Liver (tissue), 9 donors: ENCODE results near the gene BPIFB4. TPM values are rescaled to one million over a fixed set of nuclear protein-coding genes. Genes with fewer than 3 reads are reported as not detected.

Experiments
- DNase-seq: peaks from one replicate; pipeline ENCODE4 v3.0.0-alpha.2; 2017; ENCODE audit warnings: low spot score
- H3K27ac ChIP-seq, 2 donors: one replicate each; pipeline ENCODE4 v1.7.0; 2013; ENCODE audit warnings: inconsistent platforms in 2 of 2, low read length in 2 of 2, control low read depth in 1 of 2, low read depth in 1 of 2, mild to moderate bottlenecking in 1 of 2
- H3K27me3 ChIP-seq, 4 donors: one replicate each; pipeline versions ENCODE4 v1.6.1 to v1.7.0; 2013; ENCODE audit warnings: low read length in 3 of 4, inconsistent platforms in 1 of 4, mild to moderate bottlenecking in 1 of 4, moderate library complexity in 1 of 4; ENCODE audit not compliant: control insufficient read depth in 4 of 4, insufficient read depth in 4 of 4
- H3K36me3 ChIP-seq, 4 donors: one replicate each; pipeline versions ENCODE4 v1.6.1 to v1.7.0; 2013; ENCODE audit warnings: low read length in 3 of 4, mild to moderate bottlenecking in 3 of 4, low read depth in 1 of 4, moderate library complexity in 1 of 4; ENCODE audit not compliant: control insufficient read depth in 4 of 4, insufficient read depth in 3 of 4
- H3K4me1 ChIP-seq, 4 donors: one replicate each; pipeline versions ENCODE4 v1.6.1 to v1.7.0; 2013; ENCODE audit warnings: low read length in 3 of 4, mild to moderate bottlenecking in 3 of 4, moderate library complexity in 1 of 4; ENCODE audit not compliant: control insufficient read depth in 4 of 4, insufficient read depth in 4 of 4
- H3K4me3 ChIP-seq, 3 donors: one replicate each; pipeline versions ENCODE4 v1.6.1 to v1.7.0; 2013; ENCODE audit warnings: low read length in 3 of 3, control low read depth in 1 of 3, low read depth in 1 of 3, mild to moderate bottlenecking in 1 of 3
- H3K9ac ChIP-seq, 2 donors: one replicate each; pipeline ENCODE4 v1.7.0; 2013; ENCODE audit warnings: low read length in 2 of 2, mild to moderate bottlenecking in 2 of 2, moderate library complexity in 2 of 2, control low read depth in 1 of 2, low read depth in 1 of 2
- H3K9me3 ChIP-seq, 4 donors: one replicate each; pipeline versions ENCODE4 v1.6.1 to v1.7.0; 2013; ENCODE audit warnings: low read length in 3 of 4; ENCODE audit not compliant: control insufficient read depth in 4 of 4
- ATF3 ChIP-seq: IDR thresholded peaks from 2 replicates; pipeline ENCODE4 v1.6.1; 2016; ENCODE audit warnings: antibody characterized with exemption
- EGR1 ChIP-seq, 2 donors: IDR thresholded peaks; 2 replicates each; pipeline ENCODE4 v1.6.1; 2016 to 2018; ENCODE audit warnings: antibody characterized with exemption in 2 of 2, low read depth in 2 of 2
- FOXA1 ChIP-seq: IDR thresholded peaks from 2 replicates; pipeline ENCODE4 v1.6.1; 2016; ENCODE audit warnings: antibody characterized with exemption
- FOXA2 ChIP-seq: IDR thresholded peaks from 2 replicates; pipeline ENCODE4 v1.6.1; 2016; ENCODE audit warnings: antibody characterized with exemption
- GABPA ChIP-seq, 2 donors: IDR thresholded peaks in 1 of 2; conservative IDR thresholded peaks in 1 of 2; 2 replicates each; pipeline ENCODE4 v1.6.1; 2016; ENCODE audit warnings: antibody characterized with exemption in 2 of 2, mild to moderate bottlenecking in 1 of 2, moderate library complexity in 1 of 2
- HNF4A ChIP-seq, 2 donors: conservative IDR thresholded peaks; 2 replicates each; pipeline ENCODE4 v1.6.1; 2016; ENCODE audit warnings: antibody characterized with exemption in 2 of 2, mild to moderate bottlenecking in 2 of 2
- HNF4G ChIP-seq: IDR thresholded peaks from 2 replicates; pipeline ENCODE4 v1.6.1; 2016; ENCODE audit warnings: antibody characterized with exemption
- JUND ChIP-seq, 2 donors: IDR thresholded peaks; 2 replicates each; pipeline ENCODE4 v1.6.1; 2016; ENCODE audit warnings: antibody characterized with exemption in 2 of 2
- NR2F2 ChIP-seq: IDR thresholded peaks from 2 replicates; pipeline ENCODE4 v1.6.1; 2016; ENCODE audit warnings: antibody characterized with exemption
- RAD21 ChIP-seq, 2 donors: IDR thresholded peaks; 2 replicates each; pipeline ENCODE4 v1.6.1; 2016; ENCODE audit warnings: antibody characterized with exemption in 2 of 2, mild to moderate bottlenecking in 2 of 2
- REST ChIP-seq: IDR thresholded peaks from 2 replicates; pipeline ENCODE4 v1.6.1; 2016; ENCODE audit warnings: antibody characterized with exemption, mild to moderate bottlenecking
- RXRA ChIP-seq, 2 donors: IDR thresholded peaks; 2 replicates each; pipeline ENCODE4 v1.6.1; 2017 to 2018; ENCODE audit warnings: antibody characterized with exemption in 2 of 2, mild to moderate bottlenecking in 1 of 2
- SP1 ChIP-seq: IDR thresholded peaks from 2 replicates; pipeline ENCODE4 v1.6.1; 2018; ENCODE audit warnings: antibody characterized with exemption, mild to moderate bottlenecking
- YY1 ChIP-seq: IDR thresholded peaks from 2 replicates; pipeline ENCODE4 v1.6.1; 2016; ENCODE audit warnings: antibody characterized with exemption, mild to moderate bottlenecking
- WGBS: extraction: QIAGEN DNeasy Blood & Tissue Kit; methylation state at CpG from one replicate; pipeline ENCODE4 v1.1.7; 2013; 5-methylcytosine and 5-hydroxymethylcytosine counted together
- polyA plus RNA-seq, 2 donors: library from polyadenylated mRNA; stranded (reverse) in 1 of 2; unstranded in 1 of 2; fragments of 200-250 nt in 1 of 2; fragments of >200 nt in 1 of 2; fragmentation: Nextera tagmentation in 1 of 2; extraction: Ambion mirVana in 1 of 2; gene quantifications; one replicate each; pipeline versions ENCODE4 v1.2.1 to v1.2.3, GENCODE V29; 2013 to 2015
- total RNA-seq, 2 donors: library from RNA; depleted of rRNA; stranded (reverse); fragments of >200 nt; gene quantifications; one replicate each; pipeline ENCODE4 v1.2.3, GENCODE V29; 2014
- TF ChIP-seq, protein P1 (sequence below): fragments of 150-350 bp; IDR thresholded peaks from 2 replicates; pipeline ENCODE4 v1.5.1; 2017; ENCODE audit warnings: improper control_type of control experiment, low read depth, low read length; ENCODE audit not compliant: missing input control
- TF ChIP-seq, protein P2 (sequence below): IDR thresholded peaks from 2 replicates; pipeline ENCODE4 v1.6.1; 2016; ENCODE audit warnings: antibody characterized with exemption
- TF ChIP-seq, protein P3 (sequence below): IDR thresholded peaks from 2 replicates; pipeline ENCODE4 v1.6.1; 2016; ENCODE audit warnings: antibody characterized with exemption
- donor health status: healthy.
- donor health status: healthy.
- donor health status: healthy.
- donor health status: healthy.
- donor health status: healthy.

BPIFB4 gene
- total and polyA plus RNA-seq, 4 donors: 0.16 TPM; not detected in 3

- Histone ChIP-seq H3K36me3 (no peaks in the 10 kb centered on the region), H3K9ac (no peak overlapping the region), H3K27ac (no peak overlapping the region), H3K9me3 (no peaks in the 10 kb centered on the region), H3K4me1 (no peaks in the 10 kb centered on the region), H3K27me3 (no peaks in the 10 kb centered on the region), H3K4me3 (no peak overlapping the region)
- no peak for DNase-seq
- 85% methylated on average over 2 of the region's 2 CpGs for WGBS
- TF ChIP-seq EGR1 (IDR thresholded peaks at IDR 0.05; ENCODE audit: low read depth in 2 of 2) (no peak), JUND (IDR thresholded peaks at IDR 0.05) (no peak), YY1 (no peak)
Measured at GRCh38 chr20:33072813-33073212, 6.6 kb upstream of the BPIFB4 start.

DNA sequence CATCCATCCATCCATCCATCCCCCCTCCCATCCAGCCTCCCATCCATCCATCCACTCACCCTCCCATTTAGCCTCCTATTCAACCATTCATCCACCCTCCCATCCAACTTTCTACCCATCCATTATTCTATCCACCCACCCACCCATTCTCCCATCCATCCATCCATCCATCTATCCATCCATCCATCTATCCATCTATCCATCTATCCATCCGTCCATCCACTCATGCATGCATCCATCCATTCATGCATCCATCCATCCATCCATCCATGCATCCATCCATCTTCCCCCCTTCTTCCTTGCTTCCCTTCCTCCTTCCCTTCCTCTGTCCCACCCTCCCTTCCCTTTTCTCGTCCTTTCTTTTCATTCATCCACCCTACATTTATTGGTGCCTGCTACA, 4.8 kb upstream of the BPIFB4 start:
- Histone ChIP-seq H3K4me3 (no peak overlapping the region), H3K27me3 (no peaks in the 10 kb centered on the region), H3K4me1 (no peaks in the 10 kb centered on the region), H3K36me3 (no peaks in the 10 kb centered on the region), H3K27ac (no peak overlapping the region), H3K9me3 (no peaks in the 10 kb centered on the region), H3K9ac (no peak overlapping the region)
- WGBS: 59% methylated on average over 2 of the region's 2 CpGs
- no peak for DNase-seq
- TF ChIP-seq, protein P1, sequence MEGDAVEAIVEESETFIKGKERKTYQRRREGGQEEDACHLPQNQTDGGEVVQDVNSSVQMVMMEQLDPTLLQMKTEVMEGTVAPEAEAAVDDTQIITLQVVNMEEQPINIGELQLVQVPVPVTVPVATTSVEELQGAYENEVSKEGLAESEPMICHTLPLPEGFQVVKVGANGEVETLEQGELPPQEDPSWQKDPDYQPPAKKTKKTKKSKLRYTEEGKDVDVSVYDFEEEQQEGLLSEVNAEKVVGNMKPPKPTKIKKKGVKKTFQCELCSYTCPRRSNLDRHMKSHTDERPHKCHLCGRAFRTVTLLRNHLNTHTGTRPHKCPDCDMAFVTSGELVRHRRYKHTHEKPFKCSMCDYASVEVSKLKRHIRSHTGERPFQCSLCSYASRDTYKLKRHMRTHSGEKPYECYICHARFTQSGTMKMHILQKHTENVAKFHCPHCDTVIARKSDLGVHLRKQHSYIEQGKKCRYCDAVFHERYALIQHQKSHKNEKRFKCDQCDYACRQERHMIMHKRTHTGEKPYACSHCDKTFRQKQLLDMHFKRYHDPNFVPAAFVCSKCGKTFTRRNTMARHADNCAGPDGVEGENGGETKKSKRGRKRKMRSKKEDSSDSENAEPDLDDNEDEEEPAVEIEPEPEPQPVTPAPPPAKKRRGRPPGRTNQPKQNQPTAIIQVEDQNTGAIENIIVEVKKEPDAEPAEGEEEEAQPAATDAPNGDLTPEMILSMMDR: no peak
- TF ChIP-seq JUND (IDR thresholded peaks at IDR 0.05): no peak
- TF ChIP-seq FOXA1: no peak
- TF ChIP-seq, protein P2, sequence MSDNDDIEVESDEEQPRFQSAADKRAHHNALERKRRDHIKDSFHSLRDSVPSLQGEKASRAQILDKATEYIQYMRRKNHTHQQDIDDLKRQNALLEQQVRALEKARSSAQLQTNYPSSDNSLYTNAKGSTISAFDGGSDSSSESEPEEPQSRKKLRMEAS: no peak
- TF ChIP-seq YY1: no peak
- no peak for TF ChIP-seq REST
- TF ChIP-seq, protein P3, sequence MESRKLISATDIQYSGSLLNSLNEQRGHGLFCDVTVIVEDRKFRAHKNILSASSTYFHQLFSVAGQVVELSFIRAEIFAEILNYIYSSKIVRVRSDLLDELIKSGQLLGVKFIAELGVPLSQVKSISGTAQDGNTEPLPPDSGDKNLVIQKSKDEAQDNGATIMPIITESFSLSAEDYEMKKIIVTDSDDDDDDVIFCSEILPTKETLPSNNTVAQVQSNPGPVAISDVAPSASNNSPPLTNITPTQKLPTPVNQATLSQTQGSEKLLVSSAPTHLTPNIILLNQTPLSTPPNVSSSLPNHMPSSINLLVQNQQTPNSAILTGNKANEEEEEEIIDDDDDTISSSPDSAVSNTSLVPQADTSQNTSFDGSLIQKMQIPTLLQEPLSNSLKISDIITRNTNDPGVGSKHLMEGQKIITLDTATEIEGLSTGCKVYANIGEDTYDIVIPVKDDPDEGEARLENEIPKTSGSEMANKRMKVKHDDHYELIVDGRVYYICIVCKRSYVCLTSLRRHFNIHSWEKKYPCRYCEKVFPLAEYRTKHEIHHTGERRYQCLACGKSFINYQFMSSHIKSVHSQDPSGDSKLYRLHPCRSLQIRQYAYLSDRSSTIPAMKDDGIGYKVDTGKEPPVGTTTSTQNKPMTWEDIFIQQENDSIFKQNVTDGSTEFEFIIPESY: no peak
- no peak for TF ChIP-seq FOXA2
- TF ChIP-seq EGR1 (IDR thresholded peaks at IDR 0.05; ENCODE audit: low read depth in 2 of 2): no peak

GRCh38 chr20:33075281-33075680, 4.2 kb upstream of the BPIFB4 start:
- no peak for DNase-seq
- Histone ChIP-seq H3K4me3 (no peak overlapping the region), H3K27me3 (no peaks in the 10 kb centered on the region), H3K9ac (no peak overlapping the region), H3K4me1 (no peaks in the 10 kb centered on the region), H3K36me3 (no peaks in the 10 kb centered on the region), H3K27ac (no peak overlapping the region), H3K9me3 (no peaks in the 10 kb centered on the region)
- WGBS: 54% methylated on average over 6 of the region's 6 CpGs
- TF ChIP-seq HNF4G (no peak), RXRA (IDR thresholded peaks at IDR 0.05) (no peak), JUND (IDR thresholded peaks at IDR 0.05) (no peak), YY1 (no peak), GABPA (IDR thresholded peaks at IDR 0.05 in 1 of 2, conservative IDR thresholded peaks at IDR 0.05 in 1 of 2) (no peak), ATF3 (no peak), SP1 (no peak), RAD21 (IDR thresholded peaks at IDR 0.05) (no peak), HNF4A (conservative IDR thresholded peaks at IDR 0.05) (no peak), NR2F2 (no peak), FOXA1 (no peak), EGR1 (IDR thresholded peaks at IDR 0.05; ENCODE audit: low read depth in 2 of 2) (no peak)
- TF ChIP-seq, protein P2: no peak
- TF ChIP-seq, protein P3: no peak
